ENCODE data around the gene ZNF432.

GRCh38 chr19:52065399-52065798 lies 16.8 kb upstream of the ZNF432 start:
- TF ChIP-seq CTCF (IDR thresholded peaks at IDR 0.05; ENCODE audit: insufficient read depth, low read length) (no peak), POLR2AphosphoS5 (IDR thresholded peaks at IDR 0.05; ENCODE audit: low read depth) (no peak)
